ENCODE measurements around the gene NWD2.

Gene NWD2

GRCh38 chr4:37476691-37477090 is 232.1 kb downstream of the NWD2 start:
- no peaks in the 10 kb centered on the region for H3K4me1 ChIP-seq (ENCODE audit: insufficient read depth, low read length, poor library complexity, severe bottlenecking)
- no peak overlapping the region for H2AFZ ChIP-seq (ENCODE audit: low read length)
- H3F3A ChIP-seq (ENCODE audit: low read depth) = no peaks in the 10 kb centered on the region
- no peak overlapping the region for H3K4me3 ChIP-seq (ENCODE audit: low read length, poor library complexity, severe bottlenecking)
- no peaks in the 10 kb centered on the region for H3K9me2 ChIP-seq (replicated peaks; ENCODE audit: low read depth, low read length)
- no peak overlapping the region for H3K9ac ChIP-seq (ENCODE audit: low read depth, low read length, poor library complexity, severe bottlenecking)
- H3K4me2 ChIP-seq (ENCODE audit: low read depth, low read length, poor library complexity, severe bottlenecking) = no peak overlapping the region
- H3K79me2 ChIP-seq (ENCODE audit: insufficient read depth, low read length) = no peaks in the 10 kb centered on the region
- no peaks in the 10 kb centered on the region for H3K9me3 ChIP-seq (ENCODE audit: insufficient read depth, low read depth, low read length)
- no peaks in the 10 kb centered on the region for H3K27me3 ChIP-seq (ENCODE audit: insufficient read depth, low read length, poor library complexity, severe bottlenecking)
- H3K36me3 ChIP-seq (ENCODE audit: insufficient read depth, low read length) = no peaks in the 10 kb centered on the region
- H4K20me1 ChIP-seq (ENCODE audit: insufficient read depth, low read length, poor library complexity, severe bottlenecking) = no peaks in the 10 kb centered on the region
- TF ChIP-seq EZH2phosphoT487 (IDR thresholded peaks at IDR 0.05; ENCODE audit: borderline replicate concordance) (no peak), CTCF (conservative IDR thresholded peaks at IDR 0.05; ENCODE audit: low read length) (no peak)

- H3K9ac ChIP-seq (ENCODE audit: low read depth, low read length, poor library complexity, severe bottlenecking) = no peak overlapping the region
- H3K4me2 ChIP-seq (ENCODE audit: low read depth, low read length, poor library complexity, severe bottlenecking) = no peak overlapping the region
- no peaks in the 10 kb centered on the region for H3K36me3 ChIP-seq (ENCODE audit: insufficient read depth, low read length)
- H4K20me1 ChIP-seq (ENCODE audit: insufficient read depth, low read length, poor library complexity, severe bottlenecking) = no peaks in the 10 kb centered on the region
- no peaks in the 10 kb centered on the region for H3F3A ChIP-seq (ENCODE audit: low read depth)
- H3K79me2 ChIP-seq (ENCODE audit: insufficient read depth, low read length) = no peaks in the 10 kb centered on the region
- no peaks in the 10 kb centered on the region for H3K4me1 ChIP-seq (ENCODE audit: insufficient read depth, low read length, poor library complexity, severe bottlenecking)
- no peaks in the 10 kb centered on the region for H3K27me3 ChIP-seq (ENCODE audit: insufficient read depth, low read length, poor library complexity, severe bottlenecking)
- no peak overlapping the region for H3K4me3 ChIP-seq (ENCODE audit: low read length, poor library complexity, severe bottlenecking)
- no peak for TF ChIP-seq CTCF (conservative IDR thresholded peaks at IDR 0.05; ENCODE audit: low read length)
- TF ChIP-seq EZH2phosphoT487 (IDR thresholded peaks at IDR 0.05; ENCODE audit: borderline replicate concordance) = no peak
- H2AFZ ChIP-seq (ENCODE audit: low read length) = no peak overlapping the region
- no peaks in the 10 kb centered on the region for H3K9me3 ChIP-seq (ENCODE audit: insufficient read depth, low read depth, low read length)
- H3K9me2 ChIP-seq (replicated peaks; ENCODE audit: low read depth, low read length) = no peaks in the 10 kb centered on the region
Observed at GRCh38 chr4:37477126-37477525, 232.6 kb downstream of the NWD2 start.

GRCh38 chr4:37478151-37478550 is 233.6 kb downstream of the NWD2 start:
- no peak for TF ChIP-seq CTCF (conservative IDR thresholded peaks at IDR 0.05; ENCODE audit: low read length)
- no peak for TF ChIP-seq EZH2phosphoT487 (IDR thresholded peaks at IDR 0.05; ENCODE audit: borderline replicate concordance)
- H3F3A ChIP-seq (ENCODE audit: low read depth) = no peaks in the 10 kb centered on the region
- H3K9me2 ChIP-seq (replicated peaks; ENCODE audit: low read depth, low read length) = no peaks in the 10 kb centered on the region
- H3K9ac ChIP-seq (ENCODE audit: low read depth, low read length, poor library complexity, severe bottlenecking) = no peak overlapping the region
- no peaks in the 10 kb centered on the region for H3K27me3 ChIP-seq (ENCODE audit: insufficient read depth, low read length, poor library complexity, severe bottlenecking)
- H3K9me3 ChIP-seq (ENCODE audit: insufficient read depth, low read depth, low read length) = no peaks in the 10 kb centered on the region
- H2AFZ ChIP-seq (ENCODE audit: low read length) = no peak overlapping the region
- no peak overlapping the region for H3K4me2 ChIP-seq (ENCODE audit: low read depth, low read length, poor library complexity, severe bottlenecking)
- H3K79me2 ChIP-seq (ENCODE audit: insufficient read depth, low read length) = no peaks in the 10 kb centered on the region
- H3K4me3 ChIP-seq (ENCODE audit: low read length, poor library complexity, severe bottlenecking) = no peak overlapping the region
- H3K36me3 ChIP-seq (ENCODE audit: insufficient read depth, low read length) = no peaks in the 10 kb centered on the region
- no peaks in the 10 kb centered on the region for H3K4me1 ChIP-seq (ENCODE audit: insufficient read depth, low read length, poor library complexity, severe bottlenecking)
- H4K20me1 ChIP-seq (ENCODE audit: insufficient read depth, low read length, poor library complexity, severe bottlenecking) = no peaks in the 10 kb centered on the region
